SK-N-SH (cell line): ENCODE data around the gene IGF2R. TPM values are rescaled to one million over a fixed set of nuclear protein-coding genes. Genes with fewer than 3 reads are reported as not detected.

Experiments
- CTCF ChIA-PET: fragments of 300-600, 350-600 bp; formaldehyde crosslinking; extraction: SDS; loops from one replicate; lab custom pipeline; 2021; lab: Yijun Ruan, JAX
- POLR2A ChIA-PET: fragments of 350-600 bp; sonication (Branson Sonifier 250); formaldehyde crosslinking; extraction: SDS; loops from one replicate; lab custom pipeline; 2020; ENCODE audit warnings: antibody characterized with exemption, inconsistent platforms; lab: Yijun Ruan, JAX
- DNase-seq: peaks from one replicate; pipeline ENCODE4 v3.0.0; 2012
- H2AFZ ChIP-seq: fragments of 200-600 bp; sonication (generic); 2 replicates; pipeline ENCODE4 v1.8.1; 2016; ENCODE audit warnings: antibody characterized with exemption, mild to moderate bottlenecking, low read depth
- H3F3A ChIP-seq: fragments of 200-600 bp; sonication (generic); replicated peaks from 2 replicates; pipeline ENCODE3; 2016; ENCODE audit warnings: antibody characterized with exemption, mild to moderate bottlenecking; ENCODE audit not compliant: insufficient read depth
- H3K27ac ChIP-seq, 2 experiments: fragments of 200-500 bp in 1 of 2; fragments of 200-600 bp in 1 of 2; sonication (Bioruptor generic) in 1 of 2; sonication (generic), shearing (Covaris generic) in 1 of 2; 2 replicates each; pipeline versions ENCODE4 v1.5.1 to v1.6.1; 2014 to 2016; ENCODE audit warnings: low read depth in 2 of 2, inconsistent platforms in 1 of 2, low read length in 1 of 2, mild to moderate bottlenecking in 1 of 2, mixed read lengths in 1 of 2
- H3K27me3 ChIP-seq: fragments of 200-600 bp; sonication (generic), shearing (Covaris generic); 2 replicates; pipeline ENCODE4 v1.6.1; 2016; ENCODE audit warnings: mixed run types; ENCODE audit not compliant: insufficient read depth
- H3K36me3 ChIP-seq, 2 experiments: fragments of 200-500 bp in 1 of 2; fragments of 200-600 bp in 1 of 2; sonication (Bioruptor generic) in 1 of 2; sonication (generic) in 1 of 2; replicated peaks in 1 of 2; 2 replicates each; pipeline versions ENCODE3 to v1.5.1; 2014 to 2016; ENCODE audit warnings: low read length in 1 of 2, mild to moderate bottlenecking in 1 of 2; ENCODE audit not compliant: insufficient read depth in 2 of 2, control insufficient read depth in 1 of 2
- H3K4me1 ChIP-seq, 2 experiments: fragments of 200-500 bp in 1 of 2; fragments of 200-600 bp in 1 of 2; sonication (Bioruptor generic) in 1 of 2; sonication (generic), shearing (Covaris generic) in 1 of 2; 2 replicates each; pipeline versions ENCODE4 v1.5.1 to v1.6.1; 2014 to 2016; ENCODE audit warnings: low read depth in 1 of 2, low read length in 1 of 2, mixed run types in 1 of 2; ENCODE audit not compliant: insufficient read depth in 2 of 2, control insufficient read depth in 1 of 2
- H3K4me2 ChIP-seq: fragments of 200-600 bp; sonication (generic), shearing (Covaris generic); 2 replicates; pipeline ENCODE4 v1.6.1; 2017; ENCODE audit warnings: mixed run types
- H3K4me3 ChIP-seq, 2 experiments: fragments of 200-500 bp in 1 of 2; fragments of 200-600 bp in 1 of 2; sonication (Bioruptor generic) in 1 of 2; sonication (generic), shearing (Covaris generic) in 1 of 2; 2 replicates each; pipeline versions ENCODE4 v1.5.1 to v1.8.1; 2014 to 2016; ENCODE audit warnings: low read depth in 2 of 2, inconsistent platforms in 1 of 2, low read length in 1 of 2, mild to moderate bottlenecking in 1 of 2, mixed read lengths in 1 of 2, moderate library complexity in 1 of 2
- H3K79me2 ChIP-seq: fragments of 200-600 bp; sonication (generic); 2 replicates; pipeline ENCODE4 v1.8.1; 2017; ENCODE audit warnings: mild to moderate bottlenecking; ENCODE audit not compliant: insufficient read depth
- H3K9ac ChIP-seq: fragments of 200-600 bp; sonication (generic); 2 replicates; pipeline ENCODE4 v1.6.1; 2017; ENCODE audit warnings: mixed run types
- H3K9me2 ChIP-seq: fragments of 200-600 bp; sonication (generic); 2 replicates; pipeline ENCODE4 v1.6.1; 2017; ENCODE audit warnings: mixed run types
- H3K9me3 ChIP-seq: fragments of 200-600 bp; sonication (generic); 2 replicates; pipeline ENCODE4 v1.6.1; 2017; ENCODE audit warnings: mixed run types, mild to moderate bottlenecking, moderate library complexity
- H4K20me1 ChIP-seq: fragments of 200-600 bp; sonication (generic); 2 replicates; pipeline ENCODE4 v1.6.1; 2017; ENCODE audit warnings: mild to moderate bottlenecking, mixed run types; ENCODE audit not compliant: insufficient read depth
- CHD2 ChIP-seq: fragments of 150-350 bp; IDR thresholded peaks from 2 replicates; pipeline ENCODE4 v1.6.1; 2018; ENCODE audit warnings: low read length; ENCODE audit not compliant: partially characterized antibody
- ELF1 ChIP-seq: IDR thresholded peaks from 2 replicates; pipeline ENCODE4 v1.4.0; 2012
- EP300 ChIP-seq, 2 experiments: IDR thresholded peaks; 2 replicates each; pipeline versions ENCODE4 v1.4.0 to v1.6.1; 2012; ENCODE audit warnings: borderline replicate concordance in 1 of 2, low read depth in 1 of 2, low read length in 1 of 2
- EZH2phosphoT487 ChIP-seq: fragments of 200-600 bp; sonication (generic); IDR thresholded peaks from 2 replicates; pipeline ENCODE4 v1.6.1; 2017; ENCODE audit warnings: low read depth, mixed run types, mild to moderate bottlenecking, antibody characterized with exemption, moderate library complexity, borderline replicate concordance
- FOSL2 ChIP-seq: IDR thresholded peaks from 2 replicates; pipeline ENCODE4 v1.4.0; 2012; ENCODE audit warnings: low read depth, mild to moderate bottlenecking, moderate library complexity, borderline replicate concordance
- FOXM1 ChIP-seq: IDR thresholded peaks from 2 replicates; pipeline ENCODE4 v1.4.0; 2012; ENCODE audit warnings: low read depth, mild to moderate bottlenecking
- GABPA ChIP-seq: IDR thresholded peaks from 2 replicates; pipeline ENCODE4 v1.4.0; 2012; ENCODE audit warnings: low read depth, mild to moderate bottlenecking
- JUND ChIP-seq: IDR thresholded peaks from 2 replicates; pipeline ENCODE4 v1.4.0; 2012
- NFIC ChIP-seq: IDR thresholded peaks from 2 replicates; pipeline ENCODE4 v1.4.0; 2012; ENCODE audit warnings: borderline replicate concordance
- POLR2AphosphoS5 ChIP-seq: IDR thresholded peaks from 2 replicates; pipeline ENCODE4 v1.6.1; 2012; ENCODE audit warnings: low read depth, low read length
- RAD21 ChIP-seq: IDR thresholded peaks from 2 replicates; pipeline ENCODE4 v1.6.1; 2012; ENCODE audit warnings: mild to moderate bottlenecking, low read length
- RCOR1 ChIP-seq: fragments of 150-350 bp; IDR thresholded peaks from 2 replicates; pipeline ENCODE4 v1.6.1; 2017; ENCODE audit warnings: antibody characterized with exemption, low read length
- RFX5 ChIP-seq: IDR thresholded peaks from 2 replicates; pipeline ENCODE4 v1.6.1; 2012; ENCODE audit warnings: mild to moderate bottlenecking, improper control_type of control experiment, low read length
- TCF12 ChIP-seq: IDR thresholded peaks from 2 replicates; pipeline ENCODE4 v1.4.0; 2012
- WGBS: methylation state at CpG from one replicate; pipeline ENCODE4 v1.1.6; 2017; ENCODE audit warnings: low lambda C conversion rate; 5-methylcytosine and 5-hydroxymethylcytosine counted together
- polyA plus RNA-seq, 3 experiments: library from polyadenylated mRNA; depleted of rRNA; stranded (reverse); fragments of >200 nt; gene quantifications; 2 replicates each; pipeline ENCODE4 v1.2.3, GENCODE V29; 2012
- TF ChIP-seq, protein P1 (sequence below): IDR thresholded peaks from 2 replicates; pipeline ENCODE4; 2012
- TF ChIP-seq, protein P2 (sequence below): IDR thresholded peaks from 2 replicates; pipeline ENCODE4 v1.4.0; 2012; ENCODE audit warnings: low read depth, borderline replicate concordance

IGF2R gene
- polyA plus RNA-seq, 1 of the 3 experiments (the other 2 are of a cell fraction): 45.0 TPM

DNA sequence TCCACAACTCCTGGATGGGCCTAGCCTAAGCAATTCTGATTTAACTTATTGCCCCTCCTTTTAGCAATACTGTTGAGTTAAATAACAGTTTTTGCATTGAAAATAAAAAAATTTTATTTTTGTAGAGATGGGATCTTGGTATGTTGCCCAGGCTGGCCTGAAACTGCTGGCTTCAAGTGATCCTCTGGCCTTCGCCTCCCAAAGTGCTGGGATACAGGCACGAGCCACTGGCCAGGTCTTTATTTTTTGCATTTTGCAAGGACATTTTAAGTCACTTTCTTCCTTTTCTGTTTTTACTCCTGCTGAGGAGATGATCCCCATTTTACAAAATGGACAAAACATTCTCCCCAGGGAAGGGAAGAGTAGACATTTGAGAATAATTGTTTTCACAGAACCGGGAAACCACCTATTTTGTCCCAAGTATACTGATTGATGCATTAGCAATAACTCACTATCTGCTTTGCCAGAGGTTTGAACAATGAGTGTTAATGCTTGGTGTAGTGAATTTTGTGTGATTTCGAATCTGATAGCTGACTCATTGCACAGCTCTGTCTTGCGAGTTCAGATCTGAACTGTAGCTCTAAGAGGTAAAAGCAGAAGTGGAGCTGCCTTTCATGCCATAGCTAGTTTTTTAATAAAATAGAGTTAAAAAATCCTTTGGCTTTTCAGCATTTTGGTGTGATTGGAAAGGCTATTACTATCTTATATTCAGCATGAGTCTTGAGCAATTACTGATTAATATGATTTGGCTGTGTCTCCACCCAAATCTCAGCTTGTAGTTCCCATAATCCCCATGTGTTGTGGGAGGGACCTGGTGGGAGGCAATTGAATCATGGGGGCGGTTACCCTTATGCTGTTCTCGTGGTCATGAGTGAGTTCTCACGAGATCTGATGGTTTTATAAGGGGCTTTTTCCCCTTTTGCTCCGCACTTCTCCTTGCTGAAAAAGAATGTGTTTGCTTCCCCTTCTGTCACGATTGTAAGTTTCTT, 20.9 kb downstream of the IGF2R start:
- no peak overlapping the region for H3K4me3 ChIP-seq
- 74% methylated on average over 10 of the region's 10 CpGs for WGBS
- peak overlapping the region; percentile 23; the same call in 1 of the 2 replicates for H3K4me2 ChIP-seq
- peaks cover 11% of the 10 kb centered on the region for H4K20me1 ChIP-seq
- no peaks in the 10 kb centered on the region for H3K9me2 ChIP-seq
- POLR2A ChIA-PET: no interaction called here
- TF ChIP-seq POLR2AphosphoS5: no peak
- no peak for TF ChIP-seq EP300 (IDR thresholded peaks at IDR 0.05; ENCODE audit: borderline replicate concordance in 1 of 2, low read depth in 1 of 2, low read length in 1 of 2)
- no peak for TF ChIP-seq RFX5
- no peak for TF ChIP-seq TCF12
- TF ChIP-seq GABPA: no peak
- no peak for TF ChIP-seq NFIC
- no peak for TF ChIP-seq CHD2
- TF ChIP-seq RAD21: no peak
- TF ChIP-seq RCOR1: no peak
- peak; percentile 47; the same call in 1 of the 2 replicates for TF ChIP-seq FOSL2
- TF ChIP-seq, protein P1, sequence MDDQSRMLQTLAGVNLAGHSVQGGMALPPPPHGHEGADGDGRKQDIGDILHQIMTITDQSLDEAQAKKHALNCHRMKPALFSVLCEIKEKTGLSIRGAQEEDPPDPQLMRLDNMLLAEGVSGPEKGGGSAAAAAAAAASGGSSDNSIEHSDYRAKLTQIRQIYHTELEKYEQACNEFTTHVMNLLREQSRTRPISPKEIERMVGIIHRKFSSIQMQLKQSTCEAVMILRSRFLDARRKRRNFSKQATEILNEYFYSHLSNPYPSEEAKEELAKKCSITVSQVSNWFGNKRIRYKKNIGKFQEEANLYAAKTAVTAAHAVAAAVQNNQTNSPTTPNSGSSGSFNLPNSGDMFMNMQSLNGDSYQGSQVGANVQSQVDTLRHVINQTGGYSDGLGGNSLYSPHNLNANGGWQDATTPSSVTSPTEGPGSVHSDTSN: peak; percentile 35; the same call in 1 of the 2 replicates
- TF ChIP-seq, protein P2, sequence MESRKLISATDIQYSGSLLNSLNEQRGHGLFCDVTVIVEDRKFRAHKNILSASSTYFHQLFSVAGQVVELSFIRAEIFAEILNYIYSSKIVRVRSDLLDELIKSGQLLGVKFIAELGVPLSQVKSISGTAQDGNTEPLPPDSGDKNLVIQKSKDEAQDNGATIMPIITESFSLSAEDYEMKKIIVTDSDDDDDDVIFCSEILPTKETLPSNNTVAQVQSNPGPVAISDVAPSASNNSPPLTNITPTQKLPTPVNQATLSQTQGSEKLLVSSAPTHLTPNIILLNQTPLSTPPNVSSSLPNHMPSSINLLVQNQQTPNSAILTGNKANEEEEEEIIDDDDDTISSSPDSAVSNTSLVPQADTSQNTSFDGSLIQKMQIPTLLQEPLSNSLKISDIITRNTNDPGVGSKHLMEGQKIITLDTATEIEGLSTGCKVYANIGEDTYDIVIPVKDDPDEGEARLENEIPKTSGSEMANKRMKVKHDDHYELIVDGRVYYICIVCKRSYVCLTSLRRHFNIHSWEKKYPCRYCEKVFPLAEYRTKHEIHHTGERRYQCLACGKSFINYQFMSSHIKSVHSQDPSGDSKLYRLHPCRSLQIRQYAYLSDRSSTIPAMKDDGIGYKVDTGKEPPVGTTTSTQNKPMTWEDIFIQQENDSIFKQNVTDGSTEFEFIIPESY: no peak
- TF ChIP-seq ELF1: no peak
- TF ChIP-seq EZH2phosphoT487: no peak
- no peak for TF ChIP-seq FOXM1
- peak; percentile 41 for TF ChIP-seq JUND
- peaks cover 99% of the 10 kb centered on the region for H3K79me2 ChIP-seq
- H3K36me3 ChIP-seq: peaks cover 0 to 23% of the 10 kb centered on the region in 2 experiments
- no peak overlapping the region for H2AFZ ChIP-seq
- H3K27ac ChIP-seq: peak overlapping the region in 1 of 2 experiments; percentile 65; a peak in 3 of 4 replicates
- H3K9ac ChIP-seq: peak overlapping the region; percentile 17; the same call in 1 of the 2 replicates
- no peaks in the 10 kb centered on the region for H3K27me3 ChIP-seq
- H3K4me1 ChIP-seq: peaks cover 0 to 15% of the 10 kb centered on the region in 2 experiments; a peak in 2 of 4 replicates
- no peaks in the 10 kb centered on the region for H3K9me3 ChIP-seq
- DNase-seq: no peak
- peaks cover 15% of the 10 kb centered on the region for H3F3A ChIP-seq
- CTCF ChIA-PET: interaction anchor here (1.0 kb wide), 2 partner anchors 10 to 295 kb away, joined by 3 read pairs; no protein-coding TSS in a partner anchor
